GM23248 (cell line): ENCODE results near the gene COG1. TPM values are rescaled to one million over a fixed set of nuclear protein-coding genes. Genes with fewer than 3 reads are reported as not detected.

Source experiments
- DNase-seq: peaks from one replicate; pipeline ENCODE4 v3.0.0-alpha.2; 2015
- H2AFZ ChIP-seq: fragments of 200-600 bp; sonication (generic); 2 replicates; pipeline ENCODE4 v1.6.1; 2016; ENCODE audit warnings: antibody characterized with exemption
- H3F3A ChIP-seq: fragments of 200-600 bp; sonication (generic); 2 replicates; pipeline ENCODE4 v1.6.1; 2016; ENCODE audit warnings: mild to moderate bottlenecking, antibody characterized with exemption, mixed run types; ENCODE audit not compliant: insufficient read depth
- H3K27ac ChIP-seq: fragments of 200-600 bp; sonication (generic); 2 replicates; pipeline ENCODE4 v1.5.1; 2016; ENCODE audit warnings: mild to moderate bottlenecking
- H3K27me3 ChIP-seq: fragments of 200-600 bp; sonication (generic); replicated peaks from 2 replicates; pipeline ENCODE4 v1.6.1; 2016; ENCODE audit warnings: mild to moderate bottlenecking; ENCODE audit not compliant: insufficient read depth
- H3K36me3 ChIP-seq: fragments of 200-600 bp; sonication (generic); 2 replicates; pipeline ENCODE4 v1.6.1; 2016; ENCODE audit warnings: low read depth, mild to moderate bottlenecking
- H3K4me1 ChIP-seq: fragments of 200-600 bp; sonication (generic); 2 replicates; pipeline ENCODE4 v1.6.1; 2016; ENCODE audit warnings: mild to moderate bottlenecking; ENCODE audit not compliant: insufficient read depth
- H3K4me2 ChIP-seq: fragments of 200-600 bp; sonication (generic); one replicate; pipeline ENCODE4 v1.6.1; 2016; ENCODE audit warnings: mild to moderate bottlenecking; ENCODE audit not compliant: unreplicated experiment
- H3K4me3 ChIP-seq: fragments of 200-600 bp; sonication (generic); 2 replicates; pipeline ENCODE4 v1.5.1; 2016; ENCODE audit warnings: mild to moderate bottlenecking
- H3K79me2 ChIP-seq: fragments of 200-600 bp; sonication (generic); 2 replicates; pipeline ENCODE4 v1.6.1; 2016; ENCODE audit warnings: mild to moderate bottlenecking; ENCODE audit not compliant: insufficient read depth
- H3K9ac ChIP-seq: fragments of 200-600 bp; sonication (generic); 2 replicates; pipeline ENCODE4 v1.6.1; 2016; ENCODE audit warnings: mild to moderate bottlenecking
- H3K9me2 ChIP-seq: fragments of 200-600 bp; sonication (generic); 2 replicates; pipeline ENCODE4 v1.6.1; 2016; ENCODE audit warnings: mixed run types, mild to moderate bottlenecking, moderate library complexity; ENCODE audit not compliant: insufficient read depth
- H3K9me3 ChIP-seq: fragments of 200-600 bp; sonication (generic); one replicate; pipeline ENCODE4 v1.6.1; 2017; ENCODE audit warnings: low read depth
- H4K20me1 ChIP-seq: fragments of 200-600 bp; sonication (generic); 2 replicates; pipeline ENCODE4 v1.6.0; 2016; ENCODE audit not compliant: insufficient read depth
- EZH2 ChIP-seq: fragments of 200-600 bp; sonication (generic); IDR thresholded peaks from 2 replicates; pipeline ENCODE4 v1.6.1; 2018; ENCODE audit warnings: antibody characterized with exemption, mild to moderate bottlenecking; ENCODE audit not compliant: insufficient read depth, poor library complexity, severe bottlenecking
- EZH2phosphoT487 ChIP-seq: fragments of 200-600 bp; sonication (generic); IDR thresholded peaks from 2 replicates; pipeline ENCODE4 v1.6.1; 2018; ENCODE audit warnings: antibody characterized with exemption, moderate library complexity, mild to moderate bottlenecking, low read depth; ENCODE audit not compliant: insufficient read depth
- WGBS, 2 experiments: methylation state at CpG; one replicate each; pipeline ENCODE4 v1.1.6; 2015 to 2017; ENCODE audit warnings: low lambda C conversion rate in 2 of 2, low coverage in 1 of 2; ENCODE audit errors: missing lambda C conversion rate in 2 of 2; 5-methylcytosine and 5-hydroxymethylcytosine counted together
- in situ Hi-C: fragments of 300-500 bp; cut with MboI; formaldehyde crosslinking; loops from 2 replicates; pipeline ENCODE4 v1.15.0; 2020
- polyA plus RNA-seq: library from polyadenylated mRNA; unstranded; fragments of >200 nt; fragmentation: Nextera tagmentation; extraction: Ambion mirVana; gene quantifications from 2 replicates; pipeline ENCODE4 v1.2.1, GENCODE V29; 2016
- total RNA-seq: library from RNA; depleted of rRNA; stranded (reverse); fragments of >200 nt; shearing (Covaris generic); gene quantifications from 2 replicates; pipeline ENCODE4 v1.2.3, GENCODE V29; 2014

COG1 gene
- total and polyA plus RNA-seq, 2 experiments from 2014 or later: 20.2 to 31.8 TPM

DNA sequence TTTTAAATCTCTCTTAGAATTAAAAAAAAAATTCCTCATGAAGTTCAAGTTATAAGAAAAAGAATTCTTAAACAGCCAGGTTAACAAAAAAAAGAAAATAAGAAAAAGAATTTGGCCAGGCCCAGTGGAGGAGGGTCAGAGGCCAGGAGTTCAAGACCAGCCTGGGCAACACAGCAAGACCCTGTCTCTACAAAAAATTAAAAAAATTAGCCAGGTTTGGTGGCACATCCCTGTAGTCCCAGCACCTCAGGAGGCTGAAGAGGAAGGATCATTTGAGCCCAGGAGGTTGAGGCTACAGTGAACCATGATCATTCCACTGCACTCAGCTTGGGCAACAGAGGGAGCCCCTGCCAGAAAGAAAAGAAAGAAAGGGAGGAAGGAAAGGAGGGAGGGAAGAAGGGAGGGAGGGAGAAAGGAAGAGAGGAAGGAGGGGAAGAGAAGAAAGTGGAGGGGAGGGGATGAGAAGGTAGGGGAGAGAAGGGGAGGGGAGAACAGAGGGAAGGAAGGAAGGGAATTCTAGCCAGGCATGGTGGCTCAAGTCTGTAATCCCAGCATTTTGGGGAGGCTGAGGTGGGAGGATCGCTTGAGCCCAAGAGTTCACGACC is 30.9 kb downstream of the COG1 start:
- Histone ChIP-seq H4K20me1 (no peaks in the 10 kb centered on the region), H3K9ac (no peak overlapping the region), H3F3A (peaks cover 20% of the 10 kb centered on the region), H3K4me3 (no peak overlapping the region), H3K36me3 (0 out of 2 replicates have a peak, but pooled peaks cover 2% of the 10 kb centered on the region), H3K79me2 (peaks cover 97% of the 10 kb centered on the region), H3K4me1 (peaks cover 28% of the 10 kb centered on the region), H2AFZ (no peak overlapping the region), H3K27me3 (no peaks in the 10 kb centered on the region), H3K9me2 (no peaks in the 10 kb centered on the region), H3K27ac (no peak overlapping the region), H3K4me2 (no peak overlapping the region), H3K9me3 (no peaks in the 10 kb centered on the region)
- in situ Hi-C loops: no loop called here
- WGBS, 2 experiments: 86% methylated on average over 2 of the region's 2 CpGs; no CpG with 5 or more reads in 1 of the 2 experiments
- TF ChIP-seq EZH2phosphoT487 (no peak), EZH2 (no peak)
- no peak for DNase-seq

DNA sequence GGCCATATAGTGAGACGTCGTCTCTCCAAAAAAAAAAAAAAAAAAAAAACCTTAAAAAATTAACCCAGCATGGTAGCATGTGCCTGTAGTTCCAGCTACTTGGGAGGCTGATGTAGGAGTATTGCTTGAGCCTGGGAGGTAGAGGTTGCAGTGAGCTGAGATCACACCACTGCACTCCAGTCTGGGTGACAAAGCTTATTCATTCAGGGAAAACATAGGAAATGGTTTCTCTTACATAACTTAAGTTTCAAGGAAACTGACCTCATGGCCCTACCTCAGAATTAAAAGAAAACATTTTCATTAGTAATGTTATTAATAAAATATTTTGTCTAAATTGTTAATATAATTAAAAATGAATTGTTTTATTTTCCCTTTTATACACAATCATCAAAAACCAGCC is 31.4 kb downstream of the COG1 start:
- Histone ChIP-seq H4K20me1 (no peaks in the 10 kb centered on the region), H3K27me3 (no peaks in the 10 kb centered on the region), H3F3A (peaks cover 25% of the 10 kb centered on the region), H3K79me2 (peaks cover 96% of the 10 kb centered on the region), H2AFZ (no peak overlapping the region), H3K36me3 (0 out of 2 replicates have a peak, but pooled peaks cover 2% of the 10 kb centered on the region), H3K9me3 (no peaks in the 10 kb centered on the region), H3K9ac (no peak overlapping the region), H3K27ac (no peak overlapping the region), H3K4me2 (no peak overlapping the region), H3K9me2 (no peaks in the 10 kb centered on the region), H3K4me1 (peaks cover 33% of the 10 kb centered on the region), H3K4me3 (no peak overlapping the region)
- TF ChIP-seq EZH2: no peak
- no peak for TF ChIP-seq EZH2phosphoT487
- DNase-seq: no peak
- WGBS, 2 experiments: 46 to 86% methylated on average over 1 to 2 of the region's 2 CpGs
- in situ Hi-C loops: no loop called here

DNA sequence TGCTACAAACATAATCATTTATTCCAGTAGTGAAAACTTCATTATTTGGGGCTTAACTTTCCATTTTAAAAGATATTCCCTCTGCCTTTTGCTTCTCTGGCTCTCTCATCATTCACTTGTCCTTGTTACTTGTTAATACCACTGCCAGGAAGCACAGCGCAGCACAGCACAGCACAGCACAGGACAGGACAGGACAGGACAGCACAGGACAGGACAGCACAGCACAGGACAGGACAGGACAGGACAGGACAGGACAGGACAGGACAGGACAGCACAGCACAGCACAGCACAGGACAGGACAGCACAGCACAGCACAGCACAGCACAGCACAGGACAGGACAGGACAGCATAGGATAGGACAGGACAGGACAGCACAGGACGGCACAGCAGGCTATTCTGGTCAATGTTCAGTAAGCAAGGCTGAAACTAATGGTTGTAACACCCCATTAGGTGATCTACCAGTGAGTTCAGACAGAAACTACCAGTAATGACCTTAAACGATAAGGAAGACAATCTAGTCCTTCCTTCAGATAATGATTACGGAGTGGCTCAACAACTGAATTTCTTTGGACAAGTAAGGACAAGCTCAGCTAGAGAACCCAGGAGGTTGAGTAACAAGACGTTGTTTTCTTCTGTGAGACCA is 31.9 kb downstream of the COG1 start:
- H3K36me3 ChIP-seq: 0 out of 2 replicates have a peak, but pooled peaks cover 2% of the 10 kb centered on the region

DNA sequence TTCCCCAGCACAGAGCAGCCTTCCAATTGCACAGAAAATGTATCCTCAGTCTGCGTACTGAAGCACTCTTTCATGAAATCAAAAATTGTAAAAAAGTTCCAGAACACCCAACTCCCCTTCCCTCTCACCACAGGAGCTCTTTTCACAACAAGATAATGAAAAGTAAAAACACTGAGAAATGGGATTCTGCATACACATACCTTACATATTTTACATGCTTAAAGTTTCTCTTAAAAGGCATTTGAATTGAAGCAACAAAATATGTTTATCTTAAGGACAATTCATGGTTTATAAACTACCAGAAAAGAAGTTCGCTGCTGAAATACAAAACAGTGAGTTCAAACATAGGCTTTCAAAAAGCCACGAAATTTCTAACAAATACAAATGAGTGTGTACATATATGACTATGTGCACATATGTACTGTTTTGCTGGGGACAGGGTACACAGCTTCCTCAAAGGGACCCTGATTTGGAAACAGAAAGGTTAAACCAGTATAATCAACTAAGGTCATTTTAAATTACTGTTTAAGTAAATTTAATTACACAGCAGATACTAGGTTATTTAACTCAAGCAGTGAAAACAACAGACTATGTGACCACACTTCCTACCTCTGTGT is 33.8 kb downstream of the COG1 start:
- Histone ChIP-seq H3K79me2 (peaks cover 96% of the 10 kb centered on the region), H3K4me1 (peaks cover 44% of the 10 kb centered on the region), H2AFZ (no peak overlapping the region), H3K27me3 (no peaks in the 10 kb centered on the region), H3K4me3 (peak overlapping the region; percentile 6; the same call in 1 of the 2 replicates), H3K9me2 (no peaks in the 10 kb centered on the region), H3K36me3 (0 out of 2 replicates have a peak, but pooled peaks cover 2% of the 10 kb centered on the region), H4K20me1 (no peaks in the 10 kb centered on the region), H3F3A (peaks cover 33% of the 10 kb centered on the region), H3K9me3 (no peaks in the 10 kb centered on the region), H3K9ac (no peak overlapping the region; the same call in 1 of the 2 replicates), H3K4me2 (peak overlapping the region; percentile 68), H3K27ac (0 out of 2 replicates have a peak overlapping the region, but pooled peaks have one; percentile 11)
- no peak for DNase-seq
- TF ChIP-seq EZH2 (no peak), EZH2phosphoT487 (no peak)
- in situ Hi-C loops: no loop called here
- WGBS, 2 experiments: 76 to 80% methylated on average over 3 of the region's 3 CpGs

More for the DNA sequence above, 31.9 kb downstream of the COG1 start:
- Histone ChIP-seq H3K4me3 (no peak overlapping the region), H3K79me2 (peaks cover 96% of the 10 kb centered on the region), H4K20me1 (no peaks in the 10 kb centered on the region), H3K27me3 (no peaks in the 10 kb centered on the region), H3K27ac (no peak overlapping the region), H2AFZ (no peak overlapping the region), H3K9me3 (no peaks in the 10 kb centered on the region), H3K4me1 (peaks cover 37% of the 10 kb centered on the region), H3F3A (peaks cover 30% of the 10 kb centered on the region), H3K9ac (no peak overlapping the region), H3K9me2 (no peaks in the 10 kb centered on the region), H3K4me2 (no peak overlapping the region)
- no peak for DNase-seq
- TF ChIP-seq EZH2: no peak
- no peak for TF ChIP-seq EZH2phosphoT487
- in situ Hi-C loops: no loop called here
- 91 to 93% methylated on average over 5 of the region's 5 CpGs for WGBS, 2 experiments
